Glutamatergic neuron (in vitro differentiated cells): Measurements from ENCODE around the gene DHX30. TPM values are rescaled to one million over a fixed set of nuclear protein-coding genes. Genes with fewer than 3 reads are reported as not detected.

Experiments used
- DNase-seq: peaks from one replicate; pipeline ENCODE4 v3.0.0; 2022
- H3K27ac Mint-ChIP-seq: one replicate; pipeline ENCODE4 v1.8.0; 2020; ENCODE audit warnings: mild to moderate bottlenecking, mixed read lengths, inconsistent platforms; ENCODE audit not compliant: unreplicated experiment
- H3K27me3 Mint-ChIP-seq: one replicate; pipeline ENCODE4 v1.8.0; 2020; ENCODE audit warnings: mild to moderate bottlenecking, moderate library complexity, mixed read lengths, inconsistent platforms; ENCODE audit not compliant: unreplicated experiment
- H3K36me3 Mint-ChIP-seq: one replicate; pipeline ENCODE4 v1.8.0; 2020; ENCODE audit warnings: mild to moderate bottlenecking, mixed read lengths, inconsistent platforms; ENCODE audit not compliant: unreplicated experiment
- H3K4me1 Mint-ChIP-seq: one replicate; pipeline ENCODE4 v1.8.0; 2020; ENCODE audit warnings: mild to moderate bottlenecking, low read depth, mixed read lengths, inconsistent platforms; ENCODE audit not compliant: unreplicated experiment
- H3K4me3 Mint-ChIP-seq: one replicate; pipeline ENCODE4 v1.8.0; 2020; ENCODE audit warnings: mild to moderate bottlenecking, mixed read lengths, inconsistent platforms; ENCODE audit not compliant: unreplicated experiment
- H3K9me3 Mint-ChIP-seq: one replicate; pipeline ENCODE4 v1.8.0; 2020; ENCODE audit warnings: mild to moderate bottlenecking, moderate library complexity, mixed read lengths, inconsistent platforms; ENCODE audit not compliant: unreplicated experiment
- CTCF ChIP-seq: fragments of 200-600 bp; sonication (generic); IDR thresholded peaks from one replicate; pipeline ENCODE4 v1.5.0; 2021; ENCODE audit not compliant: partially characterized antibody, unreplicated experiment
- total RNA-seq: library from RNA; stranded (reverse); fragmentation: NEBNext Ultra II Directional; extraction: Animal tissue kit (Norgen Biotek cat#: 25700); gene quantifications from one replicate; pipeline ENCODE4 v1.2.1, GENCODE V29; 2021; ENCODE audit not compliant: unreplicated experiment

DHX30 gene
- total RNA-seq, 1 donor from 2014 or later = 116 TPM

- no peaks in the 10 kb centered on the region for H3K36me3 Mint-ChIP-seq
Measured at GRCh38 chr3:47854267-47854666, 51.3 kb downstream of the DHX30 start.

GRCh38 chr3:47854720-47855455, 52.0 kb downstream of the DHX30 start:
- Mint-ChIP-seq H3K4me1 (no peaks in the 10 kb centered on the region), H3K9me3 (peaks cover 18% of the 10 kb centered on the region), H3K27ac (no peak overlapping the region), H3K27me3 (peaks cover 12% of the 10 kb centered on the region), H3K36me3 (no peaks in the 10 kb centered on the region), H3K4me3 (no peak overlapping the region)
- no peak for DNase-seq
- TF ChIP-seq CTCF = no peak

More at GRCh38 chr3:47854267-47854666, 51.3 kb downstream of the DHX30 start:
- peaks cover 18% of the 10 kb centered on the region for H3K9me3 Mint-ChIP-seq
- DNase-seq = no peak
- peak overlapping the region; percentile 50 for H3K27ac Mint-ChIP-seq
- H3K27me3 Mint-ChIP-seq = peaks cover 12% of the 10 kb centered on the region
- no peak overlapping the region for H3K4me3 Mint-ChIP-seq
- TF ChIP-seq CTCF = no peak
- H3K4me1 Mint-ChIP-seq = no peaks in the 10 kb centered on the region

GRCh38 chr3:47855461-47856383, 52.8 kb downstream of the DHX30 start:
- Mint-ChIP-seq H3K27ac (no peak overlapping the region), H3K27me3 (peaks cover 7% of the 10 kb centered on the region), H3K36me3 (no peaks in the 10 kb centered on the region)

GRCh38 chr3:47856669-47857068, 53.7 kb downstream of the DHX30 start:
- peaks cover 3% of the 10 kb centered on the region for H3K27me3 Mint-ChIP-seq
- H3K4me3 Mint-ChIP-seq = no peak overlapping the region
- TF ChIP-seq CTCF = no peak
- no peaks in the 10 kb centered on the region for H3K4me1 Mint-ChIP-seq
- no peak for DNase-seq
- no peak overlapping the region for H3K27ac Mint-ChIP-seq
- peaks cover 12% of the 10 kb centered on the region for H3K9me3 Mint-ChIP-seq
- no peaks in the 10 kb centered on the region for H3K36me3 Mint-ChIP-seq

More at GRCh38 chr3:47855461-47856383, 52.8 kb downstream of the DHX30 start:
- DNase-seq = no peak
- no peaks in the 10 kb centered on the region for H3K4me1 Mint-ChIP-seq
- H3K4me3 Mint-ChIP-seq = no peak overlapping the region
- no peak for TF ChIP-seq CTCF
- H3K9me3 Mint-ChIP-seq = peaks cover 14% of the 10 kb centered on the region
